Measurements from ENCODE around the gene NCAM1.

NCAM1 gene

GRCh38 chr11:113199866-113200265, 238.6 kb downstream of the NCAM1 start:
- no peak for DNase-seq (ENCODE audit: low read depth)

GRCh38 chr11:113201054-113201818, 240.0 kb downstream of the NCAM1 start:
- no peak for DNase-seq (ENCODE audit: low read depth)

GRCh38 chr11:113202431-113202830, 241.2 kb downstream of the NCAM1 start:
- DNase-seq (ENCODE audit: low read depth): no peak

DNA sequence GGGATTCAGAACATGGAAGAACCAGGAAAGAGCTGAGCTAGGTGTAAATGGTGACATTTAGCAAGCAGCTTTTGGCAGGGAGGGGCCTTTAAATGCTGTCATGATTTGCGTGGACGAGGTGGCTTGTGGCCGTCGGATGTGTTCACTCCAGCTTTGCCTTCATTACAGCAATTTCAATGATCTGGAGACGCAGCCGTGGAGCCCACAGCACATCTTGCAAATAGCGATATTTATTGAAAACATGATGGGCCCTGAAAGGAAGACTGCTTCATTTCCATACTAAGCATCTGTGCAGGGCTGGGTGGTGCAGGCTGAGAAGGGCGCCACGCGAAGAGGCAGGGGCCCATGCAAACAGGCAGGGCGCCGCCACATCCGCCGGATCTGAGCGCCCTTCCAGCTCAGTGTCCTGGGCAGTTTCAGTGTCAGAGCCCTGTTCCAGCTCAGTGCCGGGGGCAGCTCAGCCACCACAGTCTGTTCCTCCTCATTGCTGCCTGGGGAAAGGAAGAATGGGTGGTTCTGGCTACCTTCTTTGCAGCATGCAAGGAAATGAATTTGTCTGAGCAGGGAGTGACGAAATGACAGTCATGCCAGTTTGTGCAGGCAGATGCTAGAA, 242.0 kb downstream of the NCAM1 start:
- DNase-seq (ENCODE audit: low read depth): no peak

- DNase-seq (ENCODE audit: low read depth): no peak
Measured at GRCh38 chr11:113204280-113204679, 243.1 kb downstream of the NCAM1 start.

DNA sequence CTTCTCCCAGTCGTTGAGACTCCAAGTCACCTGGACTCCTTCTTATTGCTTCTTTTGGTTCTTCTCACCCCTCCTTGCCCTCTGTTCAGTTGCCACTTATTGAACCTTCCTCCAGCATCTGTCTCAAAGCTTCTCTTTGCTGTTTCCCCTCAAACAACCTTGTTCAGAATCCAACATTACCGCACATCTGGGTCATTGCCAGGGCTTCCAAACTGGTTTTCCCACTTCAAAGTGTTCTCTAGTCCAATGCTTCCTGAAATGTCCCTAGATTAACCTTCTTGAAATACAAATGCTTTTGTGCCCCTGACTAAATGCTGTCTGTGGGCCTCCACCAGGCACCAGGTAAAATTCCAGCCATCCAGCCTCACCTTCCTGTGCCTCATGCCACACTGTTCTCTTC, 252.3 kb downstream of the NCAM1 start:
- DNase-seq (ENCODE audit: low read depth): no peak

DNA sequence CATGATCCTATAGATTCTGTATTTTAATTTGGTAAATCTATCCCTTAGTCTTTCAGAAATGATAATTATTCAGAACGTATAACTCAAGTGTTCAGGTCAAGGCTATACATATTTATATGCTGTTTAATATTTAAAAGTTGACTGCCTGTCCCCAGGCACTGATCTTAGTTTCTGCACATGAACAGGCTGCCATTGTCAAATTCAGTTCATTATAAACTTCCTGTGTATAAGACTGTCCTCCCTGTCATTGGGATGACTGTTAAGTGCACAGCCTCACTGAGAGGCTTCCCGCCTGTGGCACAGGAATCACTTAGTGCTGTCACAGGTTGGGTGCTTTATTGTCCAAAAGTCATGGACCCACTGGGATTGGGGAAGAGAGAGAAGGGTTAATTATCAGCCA, 261.0 kb downstream of the NCAM1 start:
- DNase-seq (ENCODE audit: low read depth): no peak

DNA sequence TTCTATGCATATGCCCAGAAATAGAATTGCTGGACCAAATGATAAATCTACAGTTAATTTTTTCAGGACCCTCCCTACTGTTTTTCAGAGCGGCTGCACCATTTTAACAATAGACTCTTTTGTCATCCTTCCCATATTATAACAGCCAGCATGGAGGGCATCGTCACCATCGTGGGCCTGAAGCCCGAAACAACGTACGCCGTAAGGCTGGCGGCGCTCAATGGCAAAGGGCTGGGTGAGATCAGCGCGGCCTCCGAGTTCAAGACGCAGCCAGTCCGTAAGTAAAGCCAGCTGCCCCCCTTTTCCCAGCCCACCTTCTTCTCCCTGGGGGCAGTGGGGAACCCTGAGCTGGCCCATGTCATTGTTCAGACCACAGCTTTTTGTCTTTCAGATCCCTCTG, 273.7 kb downstream of the NCAM1 start:
- DNase-seq (ENCODE audit: low read depth): no peak

GRCh38 chr11:113237261-113237660, 276.0 kb downstream of the NCAM1 start:
- no peak for DNase-seq (ENCODE audit: low read depth)

DNA sequence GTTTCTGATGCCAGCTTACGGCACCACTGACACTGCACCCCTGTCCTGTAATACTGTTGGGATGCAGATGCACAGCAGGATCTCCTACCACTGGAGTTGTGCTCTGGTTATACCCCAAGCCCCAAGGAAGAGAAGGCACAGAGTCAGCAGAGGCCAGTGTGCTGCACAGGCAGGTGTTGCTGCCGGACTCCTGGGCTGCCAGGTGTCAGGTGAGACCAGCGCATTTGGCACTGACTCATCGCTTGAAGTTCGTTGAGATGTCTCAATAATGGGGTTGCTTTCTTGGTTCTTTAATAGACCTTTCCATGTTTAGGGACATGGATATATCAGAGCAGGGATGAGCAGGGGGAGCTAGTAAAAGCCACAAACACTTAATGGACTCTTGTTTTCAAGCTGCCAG, 277.5 kb downstream of the NCAM1 start:
- no peak for DNase-seq (ENCODE audit: low read depth)

DNA sequence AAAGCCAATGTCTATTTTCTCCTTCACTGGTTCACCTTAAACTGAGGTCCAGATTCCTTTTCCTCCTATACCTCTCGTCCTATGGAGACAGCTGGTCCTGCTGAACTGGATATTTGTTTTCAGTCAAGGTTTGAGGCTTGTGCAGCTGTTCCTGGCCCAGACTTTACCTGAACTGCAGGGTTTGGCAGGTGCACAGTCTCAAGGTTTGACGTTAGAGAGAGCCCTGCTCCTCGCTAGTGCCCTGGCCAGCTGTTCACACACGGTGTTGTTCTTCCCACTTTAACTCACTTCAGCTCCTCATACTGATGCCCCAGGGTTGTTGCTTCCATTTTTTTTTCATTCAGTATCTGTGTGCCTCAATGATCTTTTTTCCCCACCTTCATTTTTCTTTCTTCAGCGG, 279.2 kb downstream of the NCAM1 start:
- DNase-seq (ENCODE audit: low read depth): no peak

DNA sequence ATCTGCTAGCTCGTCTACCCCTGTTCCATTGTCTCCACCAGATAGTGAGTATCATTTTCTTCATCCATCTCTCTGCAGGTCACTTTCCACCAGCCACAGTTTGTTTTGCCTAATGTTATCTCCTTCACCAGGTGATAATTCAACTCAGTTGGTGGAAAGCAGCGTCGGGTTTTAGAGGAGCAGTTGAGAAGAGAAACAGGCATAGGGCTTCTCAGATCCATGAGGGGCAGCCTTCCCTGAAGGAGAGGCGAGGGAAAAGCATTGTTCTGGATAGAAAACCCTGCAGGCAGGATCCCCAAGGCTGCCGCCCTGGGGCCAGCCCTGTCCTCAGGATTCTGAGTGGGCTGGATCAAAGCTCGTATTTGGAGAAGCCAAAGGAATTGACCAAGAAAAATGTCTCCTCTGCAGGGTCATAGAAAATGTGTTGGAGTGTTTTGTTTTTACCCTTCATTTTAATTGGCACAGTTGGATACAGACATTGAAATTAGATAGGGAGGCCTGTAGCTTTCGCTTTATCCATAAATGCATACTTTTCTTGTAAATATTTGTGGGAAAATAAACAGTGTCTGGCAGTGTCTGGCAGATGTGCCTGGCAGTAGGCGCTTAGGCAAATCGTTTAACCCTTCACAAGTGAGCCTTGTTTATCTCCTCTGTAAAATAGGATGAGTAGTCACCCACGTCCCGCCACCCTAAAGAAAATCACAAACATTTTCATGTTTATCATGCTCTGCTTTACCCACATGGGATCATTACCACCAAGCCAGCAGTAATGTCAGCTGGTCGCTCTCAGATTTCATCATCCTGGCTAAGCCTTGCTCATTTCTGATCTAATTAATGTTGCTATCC, 279.8 kb downstream of the NCAM1 start:
- no peak for DNase-seq (ENCODE audit: low read depth)

- no peak for DNase-seq (ENCODE audit: low read depth)
Measured at GRCh38 chr11:113241636-113242054, 280.4 kb downstream of the NCAM1 start.

GRCh38 chr11:113242060-113242459, 280.8 kb downstream of the NCAM1 start:
- DNase-seq (ENCODE audit: low read depth): no peak

GRCh38 chr11:113242767-113243397, 281.7 kb downstream of the NCAM1 start:
- no peak for DNase-seq (ENCODE audit: low read depth)

DNA sequence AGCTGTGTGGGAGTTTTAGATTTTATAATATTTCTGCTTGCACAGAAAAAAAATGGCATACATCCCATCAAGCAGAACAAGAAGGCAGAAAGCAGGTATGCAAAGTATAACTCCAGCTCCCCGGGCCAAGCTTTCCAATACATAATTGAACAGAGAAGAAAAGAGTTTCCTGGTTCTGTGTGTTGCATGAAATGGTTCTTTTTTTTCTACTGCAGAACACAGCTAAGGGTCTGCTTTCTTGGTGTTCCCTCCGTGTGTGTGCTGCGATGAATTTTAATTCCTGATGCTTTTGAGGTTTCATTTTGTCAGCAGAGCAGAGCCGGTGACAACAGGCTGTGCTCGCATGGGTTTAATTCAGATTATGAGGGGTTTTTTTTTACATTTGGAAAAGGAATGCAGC, 282.5 kb downstream of the NCAM1 start:
- DNase-seq (ENCODE audit: low read depth): no peak

- no peak for DNase-seq (ENCODE audit: low read depth)
Measured at GRCh38 chr11:113245216-113245615, 284.0 kb downstream of the NCAM1 start.

- no peak for DNase-seq (ENCODE audit: low read depth)
Measured at GRCh38 chr11:113247221-113247620, 286.0 kb downstream of the NCAM1 start.

GRCh38 chr11:113247966-113248365, 286.7 kb downstream of the NCAM1 start:
- DNase-seq (ENCODE audit: low read depth): no peak

- no peak for DNase-seq (ENCODE audit: low read depth)
Measured at GRCh38 chr11:113248702-113249490, 287.7 kb downstream of the NCAM1 start.

GRCh38 chr11:113249491-113249763, 288.2 kb downstream of the NCAM1 start:
- DNase-seq (ENCODE audit: low read depth): no peak

DNA sequence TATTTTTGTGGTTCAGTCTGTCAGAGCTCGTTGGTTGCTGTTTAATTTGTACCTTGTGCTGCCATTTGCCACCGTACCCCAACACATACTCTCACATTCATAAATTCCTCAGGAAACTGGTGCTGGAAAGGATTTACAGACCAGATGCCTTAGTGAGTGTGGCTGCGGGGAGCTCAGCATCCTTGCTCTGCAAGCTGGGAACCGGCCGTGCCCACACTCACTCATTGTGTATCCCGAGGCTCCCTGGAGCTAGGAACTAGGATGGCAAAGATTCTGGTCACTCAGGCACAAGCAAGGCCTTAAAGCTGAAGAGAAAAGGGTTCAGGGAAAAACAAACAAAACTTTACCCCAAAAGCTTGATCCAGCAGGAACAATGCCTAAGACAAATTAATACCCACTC, 288.6 kb downstream of the NCAM1 start:
- DNase-seq (ENCODE audit: low read depth): no peak

All from activated T-cell treated with anti-CD3 and anti-CD28 coated beads for 48 hours (primary cell).